HG02938 (cell line): ENCODE results near the gene SYNM.
"Not testable (repeated sequence)": the region's sequence is repeated elsewhere in the genome, so short reads cannot be mapped to it uniquely, and the experiment has no call there.

Experiments
- ATAC-seq: cut with Tn5 transposase; IDR thresholded peaks from one replicate; pipeline ENCODE4 v1.9.1; 2021; ENCODE audit warnings: mild to moderate bottlenecking, moderate library complexity; ENCODE audit not compliant: unreplicated experiment

The SYNM gene

DNA sequence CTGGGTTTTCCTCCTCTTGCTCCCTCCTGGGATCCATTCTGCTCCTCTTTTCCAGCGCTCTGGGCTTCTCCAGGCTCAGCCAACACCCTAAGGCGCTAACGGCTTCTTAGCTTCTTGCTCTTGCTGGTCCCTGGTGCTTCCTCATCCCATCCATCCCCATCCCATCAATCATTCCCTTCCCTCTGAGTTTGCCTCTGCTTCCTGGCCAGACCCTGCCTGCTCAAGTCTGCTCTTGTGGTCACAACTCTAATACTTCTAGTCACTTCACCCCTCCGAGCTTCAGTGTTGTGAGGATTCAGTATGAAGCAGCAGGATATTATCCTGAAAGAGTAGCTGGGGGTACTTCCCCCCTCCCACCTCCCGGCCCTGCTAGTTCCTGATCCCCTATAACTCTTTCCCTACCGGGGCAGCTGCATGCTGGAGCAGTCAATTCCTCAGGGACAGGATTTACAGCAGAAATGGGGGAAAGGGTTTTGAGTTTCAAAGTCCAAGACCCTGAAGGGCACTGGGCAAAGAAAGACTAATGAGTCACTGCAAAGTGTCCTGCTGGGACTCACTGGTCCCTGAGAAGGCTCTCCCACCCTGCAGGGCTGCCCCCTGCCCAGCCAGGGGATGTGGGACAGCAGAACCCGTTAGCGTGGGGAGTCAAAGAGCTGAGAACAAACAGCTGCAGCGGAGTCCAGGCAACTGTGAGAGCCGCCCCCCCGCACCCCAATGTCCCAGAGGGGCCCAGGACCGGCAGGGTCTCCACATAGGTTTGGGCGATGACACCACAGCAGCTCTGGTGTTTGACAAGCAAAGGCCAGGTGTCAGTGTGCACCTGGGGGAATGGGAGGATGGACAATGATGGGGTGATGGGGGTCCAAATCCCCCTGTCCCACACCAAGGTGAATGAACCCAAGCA is 2.3 kb upstream of the SYNM start:
- ATAC-seq, result no peak

DNA sequence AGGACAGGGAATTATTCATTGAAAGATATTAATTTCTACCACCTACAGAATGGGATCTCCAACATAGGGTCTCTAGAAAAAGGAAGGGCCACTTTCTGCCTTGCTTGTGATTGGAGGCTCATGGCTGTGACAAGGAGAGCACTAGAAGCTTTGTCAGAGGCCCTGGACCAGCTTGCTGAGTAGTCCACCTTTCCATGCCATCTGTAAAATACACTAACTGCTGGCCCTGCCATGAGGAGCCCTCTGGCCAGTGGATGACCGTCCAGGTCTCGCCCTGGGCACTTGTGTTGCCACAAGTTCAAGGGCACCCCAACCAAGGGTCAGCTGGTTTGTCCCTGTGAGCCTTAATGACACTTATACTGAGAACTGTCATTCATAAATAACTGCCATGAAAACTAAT is 1.6 kb upstream of the SYNM start:
- ATAC-seq, result no peak

DNA sequence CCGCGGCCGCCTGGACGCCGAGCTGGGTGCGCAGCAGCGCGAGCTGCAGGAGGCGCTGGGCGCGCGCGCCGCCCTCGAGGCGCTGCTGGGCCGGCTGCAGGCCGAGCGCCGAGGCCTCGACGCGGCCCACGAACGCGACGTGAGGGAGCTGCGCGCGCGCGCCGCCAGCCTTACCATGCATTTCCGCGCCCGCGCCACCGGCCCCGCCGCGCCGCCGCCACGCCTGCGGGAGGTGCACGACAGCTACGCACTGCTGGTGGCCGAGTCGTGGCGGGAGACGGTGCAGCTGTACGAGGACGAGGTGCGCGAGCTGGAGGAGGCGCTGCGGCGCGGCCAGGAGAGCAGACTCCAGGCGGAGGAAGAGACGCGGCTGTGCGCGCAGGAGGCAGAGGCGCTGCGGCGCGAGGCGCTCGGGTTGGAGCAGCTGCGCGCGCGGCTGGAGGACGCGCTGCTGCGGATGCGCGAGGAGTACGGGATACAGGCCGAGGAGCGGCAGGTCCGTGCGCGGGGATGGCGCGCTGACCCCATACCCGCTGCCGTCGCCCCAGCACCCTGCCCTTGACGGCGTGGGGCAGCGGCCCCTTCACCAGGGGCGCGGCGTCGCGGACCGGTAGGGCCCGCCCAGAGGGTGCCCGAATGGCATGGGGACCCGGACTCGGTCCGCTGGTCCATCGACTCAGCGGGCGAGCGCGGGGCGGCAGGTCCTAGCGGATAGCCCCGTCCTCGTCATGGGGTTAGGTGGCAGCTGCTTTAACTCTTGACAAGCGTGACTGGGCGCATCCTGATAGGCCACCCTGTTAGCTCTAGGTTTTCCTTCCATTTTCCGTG is 848 bp downstream of the SYNM start:
- peak; percentile 34 for ATAC-seq

DNA sequence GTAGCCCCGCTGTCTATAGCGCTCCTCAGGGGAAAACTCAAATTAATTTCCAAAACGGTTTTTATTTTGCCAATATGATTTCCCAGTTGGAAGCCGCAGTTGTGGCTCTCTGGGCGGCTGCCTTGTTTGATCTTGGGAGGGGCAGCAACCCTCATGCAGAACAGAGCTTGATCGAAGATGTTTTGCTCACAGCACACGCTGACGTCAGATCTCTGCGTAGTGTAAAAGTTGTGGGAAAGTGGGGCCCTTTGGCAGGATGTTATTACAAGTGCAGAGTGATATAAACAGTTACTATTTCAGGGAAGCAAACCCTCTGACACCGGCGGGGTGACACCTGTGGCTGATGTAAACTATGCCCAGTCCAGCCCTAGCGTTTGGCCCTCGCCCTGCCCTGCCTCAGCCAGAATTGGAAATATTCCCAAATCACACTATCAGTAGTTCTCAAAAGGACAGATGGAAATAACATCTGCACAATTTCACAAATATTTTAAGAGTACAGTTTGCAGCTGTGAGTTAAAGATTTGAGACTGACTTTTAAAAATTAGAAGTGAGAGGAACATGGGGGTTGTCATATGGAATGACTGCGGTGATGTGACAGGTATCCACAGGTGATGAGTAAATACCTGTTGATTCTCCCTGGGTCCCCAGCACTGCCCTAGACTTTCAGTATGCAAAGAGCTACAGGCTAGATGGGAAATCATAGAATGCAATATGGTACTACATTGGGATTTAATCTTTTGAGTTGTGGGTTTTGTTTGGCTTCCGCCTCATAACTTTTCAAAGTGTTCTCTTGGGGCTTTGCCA is 1.7 kb downstream of the SYNM start:
- no peak for ATAC-seq

DNA sequence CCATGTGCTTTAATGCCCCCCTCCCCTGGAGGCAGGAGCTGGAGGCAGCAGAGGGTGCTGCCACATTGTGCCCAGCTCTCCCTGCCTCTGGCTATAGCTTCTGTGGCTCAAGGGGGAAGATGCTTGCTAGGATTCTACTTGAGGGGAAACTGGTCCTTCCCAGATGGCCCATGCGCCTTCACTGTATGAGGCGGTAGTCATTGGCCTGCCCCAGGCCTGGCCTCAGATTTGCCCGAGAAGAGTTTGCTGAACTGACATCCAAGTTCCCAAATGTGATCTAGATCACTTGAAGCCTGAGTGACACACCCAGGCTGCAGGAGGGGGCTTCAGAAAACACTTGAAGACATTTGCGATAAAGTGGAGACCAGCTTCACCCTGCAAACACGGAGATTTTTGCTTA is 4.1 kb downstream of the SYNM start:
- no peak for ATAC-seq

DNA sequence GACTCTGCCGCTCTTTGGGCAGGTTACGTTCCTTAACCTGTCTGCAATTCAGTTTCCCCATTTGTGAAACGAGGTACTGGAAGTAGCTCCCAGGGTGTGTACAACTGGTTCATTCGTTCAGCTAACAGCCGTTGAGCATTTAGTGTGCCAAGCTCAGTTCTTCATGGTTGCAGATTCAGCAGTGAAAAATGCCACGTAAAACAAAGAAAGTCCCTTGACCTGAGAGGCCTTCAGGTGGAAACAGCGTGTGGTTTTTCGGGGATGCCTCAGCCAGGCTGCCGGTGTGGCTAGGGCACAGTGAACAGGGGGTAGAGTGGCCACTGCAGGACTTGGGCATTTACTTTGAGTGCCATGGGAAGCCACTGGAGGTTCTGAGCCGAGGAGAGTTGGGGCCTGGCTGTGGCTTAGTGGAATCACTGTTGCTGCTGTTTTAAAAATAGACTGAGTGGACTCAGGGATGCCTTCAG is 4.7 kb downstream of the SYNM start:
- ATAC-seq, result no peak

DNA sequence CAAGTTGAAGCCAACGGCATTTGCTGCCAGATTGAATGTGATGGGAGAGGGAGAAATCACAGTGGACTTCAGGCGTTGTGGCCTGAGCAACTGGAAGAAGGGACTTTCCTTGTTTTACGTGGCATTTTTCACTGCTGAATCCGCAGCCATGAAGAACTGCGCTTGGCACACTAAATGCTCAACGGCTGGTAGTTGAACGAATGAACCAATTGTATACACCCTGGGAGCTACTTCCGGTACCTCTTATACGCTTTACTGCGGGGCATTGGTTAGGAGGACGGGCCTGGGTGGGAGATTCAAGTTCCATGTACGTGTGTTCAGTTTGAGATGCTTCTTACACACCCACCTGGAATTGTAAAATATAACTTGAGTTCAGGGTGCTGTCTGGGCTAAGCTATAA is 5.2 kb downstream of the SYNM start:
- ATAC-seq, result no peak

DNA sequence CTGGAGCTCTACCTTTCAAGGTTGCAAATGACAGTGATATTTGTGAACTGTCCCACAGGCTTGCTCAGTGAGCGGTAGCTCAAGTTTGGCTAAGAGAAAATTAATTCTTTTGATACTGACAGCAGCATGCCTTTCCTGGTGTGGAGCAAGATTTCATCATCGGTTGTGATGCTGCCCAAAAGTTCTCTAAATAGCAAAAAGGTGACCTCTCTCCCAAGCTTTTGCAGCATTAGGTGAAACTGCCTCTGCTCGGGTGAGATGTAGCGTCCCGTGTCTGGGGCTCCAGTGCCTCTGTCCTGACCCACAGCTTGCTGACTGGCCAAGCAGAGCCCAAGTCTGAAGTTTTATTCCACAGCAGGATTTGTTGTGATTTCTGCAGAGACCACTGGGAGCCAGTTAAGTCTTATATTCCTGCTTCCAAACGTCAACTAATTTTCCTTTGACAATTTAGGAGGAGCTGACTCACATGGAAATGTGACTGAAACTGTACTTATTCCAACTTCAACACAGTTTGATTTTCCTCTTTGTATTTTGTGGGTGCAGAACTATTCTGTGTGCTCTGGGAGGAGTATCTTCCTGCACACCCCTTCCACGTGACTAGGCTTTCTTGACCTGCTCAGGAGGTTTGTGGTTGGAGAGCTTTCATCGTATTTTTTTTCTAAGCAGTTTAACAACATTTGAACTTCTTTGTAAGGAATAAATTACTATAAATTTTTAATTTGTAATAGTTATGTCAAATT is 5.9 kb downstream of the SYNM start:
- no peak for ATAC-seq

DNA sequence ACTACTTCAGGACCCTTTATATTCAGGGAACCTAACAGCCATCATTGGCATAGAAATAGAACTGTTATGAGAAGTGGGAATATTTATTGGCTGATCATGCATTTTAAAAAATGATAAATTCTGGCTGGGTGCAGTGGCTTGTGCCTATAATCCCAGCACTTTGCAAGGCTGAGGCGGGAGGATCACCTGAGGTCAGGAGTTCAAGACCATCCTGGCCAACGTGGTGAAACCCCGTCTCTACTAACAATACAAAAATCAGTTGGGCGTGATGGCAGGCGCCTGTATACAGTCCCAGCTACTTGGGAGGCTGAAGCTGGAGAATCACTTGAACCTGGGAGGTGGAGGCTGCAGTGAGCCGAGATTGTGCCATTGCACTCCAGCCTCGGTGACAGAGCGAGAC is 6.8 kb downstream of the SYNM start:
- not testable (repeated sequence) for ATAC-seq

DNA sequence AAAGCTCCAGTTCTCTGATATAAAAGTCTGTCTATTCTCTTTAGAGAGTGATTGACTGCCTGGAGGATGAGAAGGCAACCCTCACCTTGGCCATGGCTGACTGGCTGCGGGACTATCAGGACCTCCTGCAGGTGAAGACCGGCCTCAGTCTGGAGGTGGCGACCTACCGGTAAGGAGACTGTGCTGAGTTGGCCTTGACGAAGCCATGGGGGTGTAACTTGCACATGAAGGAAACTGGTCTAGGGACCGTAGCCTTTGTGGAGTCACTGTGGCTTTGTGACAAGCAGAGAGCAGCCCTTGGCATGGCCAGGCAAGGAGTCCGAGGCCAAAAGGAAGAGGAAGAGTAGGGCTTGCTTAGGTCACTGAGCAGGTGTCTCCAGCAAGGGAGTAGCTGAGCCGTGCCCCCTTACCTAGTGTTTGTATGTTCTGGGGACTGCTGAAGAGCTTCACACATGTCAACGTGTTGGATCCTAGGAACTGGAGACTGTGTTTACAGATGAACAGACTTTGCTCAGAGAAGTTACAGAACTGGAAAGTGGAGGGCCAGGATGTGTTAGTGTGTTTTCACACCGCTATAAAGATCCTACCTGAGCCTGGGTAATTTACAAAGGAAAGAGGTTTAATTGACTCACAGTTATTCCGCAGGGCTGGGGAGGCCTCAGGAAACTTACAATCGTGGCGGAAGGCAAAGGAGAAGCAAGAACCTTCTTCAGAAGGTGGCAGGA is 8.8 kb downstream of the SYNM start:
- no peak for ATAC-seq

DNA sequence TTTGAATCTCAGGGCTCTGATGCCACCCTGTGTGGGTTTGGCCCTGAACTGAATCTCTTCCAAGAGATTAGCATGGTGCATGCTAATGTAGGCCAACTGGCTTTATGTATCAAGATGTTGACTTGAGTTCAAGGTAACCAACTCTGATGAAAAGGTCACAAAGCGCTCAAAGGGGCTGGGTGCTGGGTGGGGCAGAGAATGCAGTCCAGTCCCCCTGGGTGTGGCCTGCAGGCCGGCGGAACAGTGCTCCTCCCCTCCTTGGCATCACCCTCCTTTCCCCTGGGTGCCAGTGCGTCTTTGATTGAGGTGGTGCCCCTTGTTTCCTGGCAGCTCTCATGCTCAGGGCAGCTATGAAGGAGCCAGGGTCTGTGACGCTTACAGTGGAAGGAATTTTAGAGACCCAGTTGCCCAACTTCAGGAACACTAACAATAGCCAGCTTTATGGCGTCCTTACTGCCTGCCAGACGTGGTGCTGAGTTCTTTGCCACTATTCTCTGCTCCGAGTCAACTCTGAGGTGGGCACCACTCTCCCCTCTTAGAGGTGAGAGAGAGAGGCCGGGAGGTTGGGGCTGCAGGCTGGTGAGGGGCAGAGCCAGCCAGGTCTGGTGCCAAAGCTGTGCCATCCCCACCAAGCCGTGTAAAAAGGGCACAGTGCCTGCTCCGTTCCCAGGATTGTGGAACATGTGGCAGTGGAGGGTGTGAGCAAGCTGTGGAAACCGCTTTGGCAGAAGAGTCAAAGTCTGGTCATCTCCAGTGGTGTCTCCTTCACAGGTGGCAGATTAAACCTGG is 9.8 kb downstream of the SYNM start:
- ATAC-seq, result no peak

DNA sequence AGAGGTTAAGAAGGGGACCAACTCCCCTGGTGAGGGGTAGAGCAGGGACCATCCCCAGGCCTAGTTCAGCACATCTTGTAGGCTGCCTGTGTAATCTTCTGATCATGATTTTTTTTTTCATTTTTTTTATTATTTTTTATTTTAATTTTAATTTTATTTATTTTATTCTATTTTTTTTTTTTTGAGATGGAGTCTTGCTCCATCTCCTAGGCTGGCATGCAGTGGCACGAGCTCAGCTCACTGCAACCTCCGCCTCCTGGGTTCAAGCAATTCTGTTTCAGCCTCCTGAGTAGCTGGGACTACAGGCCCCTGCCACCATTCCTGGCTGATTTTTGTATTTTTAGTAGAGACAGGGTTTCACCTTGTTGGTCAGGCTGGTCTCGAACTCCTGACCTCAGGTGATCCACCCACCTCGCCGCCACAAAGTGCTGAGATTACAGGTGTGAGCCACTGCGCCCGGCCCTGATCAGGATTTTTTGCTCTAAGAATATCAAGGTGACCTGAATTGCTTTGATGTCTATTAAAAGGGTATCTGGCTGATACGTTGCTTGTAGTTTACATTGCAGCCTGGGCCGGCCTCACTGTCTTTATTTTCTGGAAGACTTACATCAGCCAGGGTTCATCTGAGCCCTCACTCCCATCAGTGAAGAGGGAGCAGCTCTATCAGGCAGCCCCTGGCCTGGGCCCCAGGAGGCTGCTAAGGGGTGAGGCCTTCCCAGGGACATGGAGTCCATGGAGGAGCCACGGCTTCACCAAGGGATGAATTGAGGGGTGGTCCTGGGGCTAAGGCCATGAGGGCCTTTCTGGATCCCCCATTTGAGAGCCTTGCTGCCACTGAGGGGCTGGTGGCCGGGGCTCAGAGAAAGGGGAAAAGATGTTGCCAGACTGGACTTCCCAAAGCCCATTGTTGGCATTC is 10.7 kb downstream of the SYNM start:
- ATAC-seq, result no peak

DNA sequence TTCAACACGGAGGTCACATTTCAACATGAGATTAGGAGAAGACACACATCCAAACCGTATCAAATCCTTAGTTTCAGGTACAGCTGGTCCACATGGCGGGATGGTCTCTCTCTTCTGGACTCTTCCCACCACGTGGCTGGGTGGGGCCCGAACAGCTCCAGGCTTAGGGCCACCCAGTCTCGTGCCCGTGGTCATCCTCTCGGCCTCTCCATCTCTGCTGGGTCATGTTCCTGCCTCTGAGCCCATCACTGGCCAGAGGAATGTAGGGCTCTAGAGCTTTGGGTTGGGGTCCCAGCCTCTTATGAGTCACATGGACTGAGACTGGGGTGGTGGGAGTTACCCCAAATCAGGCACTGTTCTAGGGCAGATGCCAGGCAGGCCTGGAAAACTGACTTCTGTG is 12.2 kb downstream of the SYNM start:
- ATAC-seq, result no peak

DNA sequence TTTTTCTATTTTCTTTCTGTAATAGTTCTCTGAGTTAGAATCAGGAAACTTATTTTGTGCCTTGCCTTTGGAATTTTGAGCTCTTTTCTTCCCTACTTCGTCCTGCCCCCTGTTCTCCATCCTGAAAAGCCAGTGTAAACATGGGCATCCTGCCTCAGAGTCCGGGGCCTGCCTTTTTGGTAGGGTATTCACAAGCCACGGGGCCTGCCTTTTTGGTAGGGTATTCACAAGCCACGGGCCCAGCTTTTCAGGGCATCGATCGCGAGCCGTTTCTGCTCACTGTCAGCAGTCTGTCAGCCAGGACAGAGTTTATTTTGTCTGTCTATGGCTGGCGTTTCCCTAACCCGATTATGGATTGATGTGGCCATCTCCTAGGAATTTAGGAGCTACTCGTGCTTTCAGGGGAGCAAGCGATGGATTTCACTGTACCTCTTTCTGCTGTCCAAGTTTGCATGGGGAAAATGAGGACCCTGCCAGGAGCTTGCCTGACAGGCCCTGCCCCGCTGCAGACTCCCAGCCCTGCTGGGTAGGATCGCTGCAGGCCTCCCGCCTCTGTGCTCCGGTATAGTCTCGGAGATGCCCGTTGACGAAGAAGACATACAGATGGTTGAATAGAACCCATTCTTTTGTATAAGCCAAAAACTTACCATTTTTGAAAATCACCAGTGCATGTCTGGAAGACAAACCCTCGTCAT is 12.8 kb downstream of the SYNM start:
- ATAC-seq, result no peak

DNA sequence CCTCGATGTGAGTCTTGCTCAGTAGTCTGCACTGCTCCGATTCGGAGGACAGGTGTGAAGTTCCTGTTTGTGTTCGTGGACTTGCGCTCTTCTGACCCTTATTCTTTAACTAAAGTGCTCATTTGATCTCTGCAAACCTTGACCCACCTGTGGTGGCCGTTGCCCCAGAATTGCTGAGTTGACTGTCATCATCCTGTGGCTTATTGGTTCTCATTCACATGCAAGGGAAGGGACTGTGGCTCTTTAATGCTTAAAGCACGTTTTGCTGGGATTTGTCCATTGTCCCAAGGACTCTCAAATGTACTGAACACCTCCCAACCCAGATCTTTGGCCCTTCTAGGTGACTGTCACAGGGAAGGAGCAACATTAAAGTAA is 13.4 kb downstream of the SYNM start:
- no peak for ATAC-seq

DNA sequence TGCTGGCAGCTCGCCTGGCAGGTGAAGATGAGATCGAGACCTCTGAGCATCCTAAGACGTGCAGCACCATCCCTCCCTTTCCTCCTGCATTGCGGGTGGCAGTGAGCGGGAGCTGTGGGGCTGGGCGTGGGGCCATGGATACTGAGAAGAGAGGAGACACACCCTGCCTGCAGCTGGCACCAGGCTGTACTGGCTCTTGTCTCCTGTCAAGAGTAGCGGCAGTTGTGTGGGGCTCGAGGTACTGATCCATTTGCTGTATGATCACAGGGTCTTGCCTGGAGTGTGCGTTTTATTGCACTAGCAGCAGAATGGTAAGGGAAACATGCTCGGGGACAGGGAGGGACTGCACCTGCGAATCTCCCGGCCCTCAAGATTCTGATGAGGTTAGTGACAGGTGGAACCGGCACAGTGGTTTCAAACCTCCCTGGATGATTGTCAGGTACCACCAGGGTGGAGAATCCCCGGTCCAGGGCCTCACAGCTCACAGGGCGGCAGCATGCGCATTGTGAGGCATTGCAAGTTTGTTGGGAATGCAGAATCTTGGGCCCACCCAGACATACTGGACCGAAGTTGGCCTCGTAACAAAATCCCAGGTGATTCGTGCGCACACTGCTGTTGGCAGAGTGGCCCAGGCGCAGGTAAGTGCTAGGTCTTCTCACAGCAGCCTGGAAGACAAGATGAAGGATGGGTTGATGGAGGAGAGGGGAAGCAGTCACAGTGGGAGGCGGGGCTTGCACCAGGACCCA is 14.1 kb downstream of the SYNM start:
- no peak for ATAC-seq
